Pancreas (tissue), 10 donors: Measurements from ENCODE around the gene FCRL6. TPM values are rescaled to one million over a fixed set of nuclear protein-coding genes. Genes with fewer than 3 reads are reported as not detected.

ENCODE experiments used
- ATAC-seq, 4 donors: fragments of 200-7000 bp; cut with Tn5 transposase; one replicate each; pipeline versions ENCODE4 v1.8.0 to v1.9.1; 2020; ENCODE audit warnings: mild to moderate bottlenecking in 4 of 4, moderate library complexity in 4 of 4
- DNase-seq, 6 donors: peaks; one replicate each; pipeline ENCODE4 v3.0.0-alpha.2; 2020
- FAIRE-seq: peaks from 2 replicates; lab custom pipeline; 2012; peaks lifted over from hg19 to GRCh38; lab: Jason Lieb, UNC
- H3K27ac ChIP-seq, 4 donors: fragments of 200-600 bp; sonication (generic); 1 replicate in 3 of 4; 2 replicates in 1 of 4; pipeline versions ENCODE4 v1.5.0 to v1.8.0; 2020
- H3K27me3 ChIP-seq, 4 donors: fragments of 200-600 bp; one replicate each; pipeline ENCODE4 v1.8.0; 2021
- H3K36me3 ChIP-seq, 3 donors: fragments of 200-600 bp; sonication (generic) in 1 of 3; one replicate each; pipeline versions ENCODE4 v1.5.0 to v1.8.0; 2020 to 2021
- H3K4me1 ChIP-seq, 3 donors: fragments of 200-600 bp; one replicate each; pipeline ENCODE4 v1.8.0; 2021
- H3K4me3 ChIP-seq, 4 donors: fragments of 200-600 bp; sonication (generic) in 2 of 4; one replicate each; pipeline versions ENCODE4 v1.5.0 to v1.8.0; 2020 to 2021
- H3K9me3 ChIP-seq, 4 donors: fragments of 200-600 bp; one replicate each; pipeline ENCODE4 v1.8.0; 2021
- WGBS, 2 donors: extraction: QIAGEN DNeasy Blood & Tissue Kit; methylation state at CpG; one replicate each; pipeline ENCODE4 v1.1.7; 2013; 5-methylcytosine and 5-hydroxymethylcytosine counted together
- intact Hi-C, 3 donors: fragments of 100-400 bp; cut with DNase I; formaldehyde crosslinking; loops; one replicate each; pipeline versions ENCODE4 v1.11.1 to v1.14.2; 2022
- polyA plus RNA-seq, 2 donors: library from polyadenylated mRNA; stranded (reverse); fragments of 200-250 nt; gene quantifications; one replicate each; pipeline ENCODE4 v1.2.3, GENCODE V29; 2013
- total RNA-seq, 6 donors: library from RNA; stranded (reverse); fragmentation: NEBNext Ultra II Directional in 4 of 6; extraction: Animal tissue kit (Norgen Biotek cat#: 25700) in 4 of 6; gene quantifications; one replicate each; pipeline versions ENCODE4 v1.2.1 to v1.2.4, GENCODE V29; 2021 to 2023
- TF ChIP-seq, protein P1 (sequence below), 4 donors: fragments of 200-600 bp; sonication (generic) in 3 of 4; IDR thresholded peaks; one replicate each; pipeline versions ENCODE4 v1.5.0 to v1.8.0; 2021; ENCODE audit warnings: antibody characterized with exemption in 4 of 4
- donor health status: healthy with polysubstance abuse.
- donor health status: DM: no; HTN: no; CAD: no; lungs with moderate emphysema.
- donor health status: DM: no; HTN: no; CAD: no.
- donor health status: control.
- donor health status: control.
- donor health status: Bipolar disorder and iron deficiency.
- donor health status: DM: yes; HTN: yes; CAD: no.
- donor health status: DM: no; HTN: no; CAD: no.
- donor health status: DM: no; HTN: no; CAD: no.
- donor health status: DM: yes; HTN: yes; CAD: no.

The FCRL6 gene, protein sequence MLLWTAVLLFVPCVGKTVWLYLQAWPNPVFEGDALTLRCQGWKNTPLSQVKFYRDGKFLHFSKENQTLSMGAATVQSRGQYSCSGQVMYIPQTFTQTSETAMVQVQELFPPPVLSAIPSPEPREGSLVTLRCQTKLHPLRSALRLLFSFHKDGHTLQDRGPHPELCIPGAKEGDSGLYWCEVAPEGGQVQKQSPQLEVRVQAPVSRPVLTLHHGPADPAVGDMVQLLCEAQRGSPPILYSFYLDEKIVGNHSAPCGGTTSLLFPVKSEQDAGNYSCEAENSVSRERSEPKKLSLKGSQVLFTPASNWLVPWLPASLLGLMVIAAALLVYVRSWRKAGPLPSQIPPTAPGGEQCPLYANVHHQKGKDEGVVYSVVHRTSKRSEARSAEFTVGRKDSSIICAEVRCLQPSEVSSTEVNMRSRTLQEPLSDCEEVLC
- total RNA-seq (under 1 TPM in 4 of 6 donors, not detected in 2; 0.29 to 0.67 (median 0.34) TPM), polyA plus RNA-seq (under 1 TPM in 1 of 2 donors, not detected in 1; 0.19 TPM)

DNA sequence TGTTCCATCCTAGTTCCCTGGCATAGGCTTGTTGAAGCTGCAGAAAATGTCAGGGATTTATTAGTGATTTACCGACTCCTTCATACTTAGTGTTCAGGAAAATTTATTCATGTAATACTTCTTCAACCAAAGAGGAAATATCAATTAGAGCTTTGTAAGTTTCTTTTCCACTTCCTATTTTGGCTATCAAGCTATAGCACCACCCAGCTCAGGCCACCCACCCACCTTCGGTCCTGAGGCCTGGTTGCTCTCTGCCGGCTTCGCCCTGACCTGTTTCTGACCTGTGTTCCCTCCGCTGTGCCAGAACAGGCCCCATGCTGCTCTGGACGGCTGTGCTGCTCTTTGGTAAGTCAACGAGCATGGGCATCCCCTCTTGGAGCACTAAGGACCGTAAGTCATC, at the start of gene FCRL6:
Gene FCRL6, plus strand, starts transcription at position 250 of the 400 bp plus-strand sequence. Its CDS starts 65 bp downstream, at position 315.
- H3K4me1 ChIP-seq, result peaks cover 0 to 4% (median 0%) of the 10 kb centered on the region in 3 donors
- no peaks in the 10 kb centered on the region for H3K36me3 ChIP-seq
- DNase-seq (no peak), FAIRE-seq (no peak), ATAC-seq (no peak)
- TF ChIP-seq, protein P1, sequence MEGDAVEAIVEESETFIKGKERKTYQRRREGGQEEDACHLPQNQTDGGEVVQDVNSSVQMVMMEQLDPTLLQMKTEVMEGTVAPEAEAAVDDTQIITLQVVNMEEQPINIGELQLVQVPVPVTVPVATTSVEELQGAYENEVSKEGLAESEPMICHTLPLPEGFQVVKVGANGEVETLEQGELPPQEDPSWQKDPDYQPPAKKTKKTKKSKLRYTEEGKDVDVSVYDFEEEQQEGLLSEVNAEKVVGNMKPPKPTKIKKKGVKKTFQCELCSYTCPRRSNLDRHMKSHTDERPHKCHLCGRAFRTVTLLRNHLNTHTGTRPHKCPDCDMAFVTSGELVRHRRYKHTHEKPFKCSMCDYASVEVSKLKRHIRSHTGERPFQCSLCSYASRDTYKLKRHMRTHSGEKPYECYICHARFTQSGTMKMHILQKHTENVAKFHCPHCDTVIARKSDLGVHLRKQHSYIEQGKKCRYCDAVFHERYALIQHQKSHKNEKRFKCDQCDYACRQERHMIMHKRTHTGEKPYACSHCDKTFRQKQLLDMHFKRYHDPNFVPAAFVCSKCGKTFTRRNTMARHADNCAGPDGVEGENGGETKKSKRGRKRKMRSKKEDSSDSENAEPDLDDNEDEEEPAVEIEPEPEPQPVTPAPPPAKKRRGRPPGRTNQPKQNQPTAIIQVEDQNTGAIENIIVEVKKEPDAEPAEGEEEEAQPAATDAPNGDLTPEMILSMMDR (IDR thresholded peaks at IDR 0.05), result no peak
- intact Hi-C loops, result loop anchor here in 1 of 3 donors (5.0 kb wide), 1 partner anchor 85 kb away; no protein-coding TSS in a partner anchor
- H3K27me3 ChIP-seq, result no peaks in the 10 kb centered on the region
- no peak within 1 kb of the TSS for H3K27ac ChIP-seq
- H3K4me3 ChIP-seq, result no peak within 1 kb of the TSS
- no peaks in the 10 kb centered on the region for H3K9me3 ChIP-seq
- 79 to 87% methylated on average over 8 of the region's 8 CpGs for WGBS, 2 donors

GRCh38 chr1:159753386-159753785, 48.8 kb upstream of the FCRL6 start:
- Histone ChIP-seq H3K4me1 (peaks cover 0 to 46% (median 18%) of the 10 kb centered on the region in 3 donors), H3K36me3 (no peaks in the 10 kb centered on the region), H3K27ac (peak overlapping the region in 3 of 4 donors; percentile 16 to 82 (median 75)), H3K4me3 (no peak overlapping the region), H3K27me3 (no peaks in the 10 kb centered on the region), H3K9me3 (no peaks in the 10 kb centered on the region)
- intact Hi-C loops, result no loop called here
- DNase-seq (peak in 3 of 6 donors; percentile 14 to 59 (median 41)), ATAC-seq (peak; percentile 38 to 72 (median 58)), FAIRE-seq (no peak)
- 17 to 24% methylated on average over 4 of the region's 4 CpGs for WGBS, 2 donors
- TF ChIP-seq, protein P1 (IDR thresholded peaks at IDR 0.05), result no peak

DNA sequence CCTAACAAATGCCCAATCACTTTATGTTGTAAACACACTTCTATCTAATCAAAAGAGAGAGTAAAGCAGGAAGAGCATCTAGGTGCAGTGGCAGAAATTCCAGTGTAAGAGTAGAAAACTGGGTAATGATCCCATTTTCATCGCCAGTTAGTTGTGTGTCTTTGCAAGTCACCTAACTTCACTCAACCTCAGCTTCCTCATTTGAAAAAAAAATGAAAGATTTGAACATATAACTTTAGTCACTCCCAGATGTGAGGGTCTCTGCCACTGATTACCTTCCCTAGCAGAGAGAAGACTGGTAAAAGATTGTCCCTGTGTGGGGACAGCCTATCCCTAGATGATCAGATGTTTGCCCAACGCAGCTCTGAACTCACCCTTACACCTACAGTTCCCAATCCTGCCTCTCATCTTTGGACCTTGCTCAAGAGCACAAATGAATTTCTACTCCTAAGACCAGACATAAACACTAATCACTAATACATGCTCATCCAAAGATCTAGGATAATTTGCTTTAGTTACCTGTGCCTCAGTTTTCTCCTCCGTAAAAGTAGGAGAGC, 46.6 kb upstream of the FCRL6 start:
- no peak for ATAC-seq
- 78 to 79% methylated on average over 3 of the region's 3 CpGs for WGBS, 2 donors
- Histone ChIP-seq H3K4me1 (peaks cover 0 to 46% (median 18%) of the 10 kb centered on the region in 3 donors), H3K27me3 (no peaks in the 10 kb centered on the region), H3K27ac (no peak overlapping the region), H3K9me3 (no peaks in the 10 kb centered on the region), H3K36me3 (no peaks in the 10 kb centered on the region), H3K4me3 (no peak overlapping the region)
- FAIRE-seq, result no peak
- TF ChIP-seq, protein P1 (IDR thresholded peaks at IDR 0.05), result no peak
- DNase-seq, result no peak
- intact Hi-C loops, result no loop called here

DNA sequence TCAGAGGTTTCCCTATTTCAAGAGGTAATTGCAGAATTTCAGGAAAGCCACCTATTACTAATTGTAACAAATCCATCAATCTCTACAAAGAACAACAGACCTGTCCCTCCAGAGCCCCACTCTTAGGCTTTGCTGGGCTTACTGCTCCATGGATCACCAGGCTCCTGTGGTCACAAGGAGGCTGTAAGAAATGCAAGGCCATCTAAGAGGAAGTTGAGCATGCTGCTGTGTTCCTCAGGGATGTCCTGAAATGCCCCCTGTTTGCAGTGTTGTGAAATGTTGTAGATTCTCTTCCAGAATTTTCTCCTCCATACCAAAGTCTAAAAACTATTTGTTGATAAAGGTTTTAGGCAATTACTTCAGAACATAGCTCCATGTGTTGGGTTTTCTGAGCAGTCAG, 45.8 kb upstream of the FCRL6 start:
- Histone ChIP-seq H3K27me3 (no peaks in the 10 kb centered on the region), H3K36me3 (no peaks in the 10 kb centered on the region), H3K4me1 (peaks cover 0 to 43% (median 18%) of the 10 kb centered on the region in 3 donors), H3K4me3 (no peak overlapping the region), H3K9me3 (no peaks in the 10 kb centered on the region), H3K27ac (peak overlapping the region in 1 of 4 donors; percentile 2)
- ATAC-seq (peak in 2 of 4 donors; percentile 43), FAIRE-seq (no peak), DNase-seq (peak in 1 of 6 donors; percentile 26)
- intact Hi-C loops, result no loop called here
- TF ChIP-seq, protein P1 (IDR thresholded peaks at IDR 0.05), result no peak
